Measurements from ENCODE around the gene TYW5.

The TYW5 gene

DNA sequence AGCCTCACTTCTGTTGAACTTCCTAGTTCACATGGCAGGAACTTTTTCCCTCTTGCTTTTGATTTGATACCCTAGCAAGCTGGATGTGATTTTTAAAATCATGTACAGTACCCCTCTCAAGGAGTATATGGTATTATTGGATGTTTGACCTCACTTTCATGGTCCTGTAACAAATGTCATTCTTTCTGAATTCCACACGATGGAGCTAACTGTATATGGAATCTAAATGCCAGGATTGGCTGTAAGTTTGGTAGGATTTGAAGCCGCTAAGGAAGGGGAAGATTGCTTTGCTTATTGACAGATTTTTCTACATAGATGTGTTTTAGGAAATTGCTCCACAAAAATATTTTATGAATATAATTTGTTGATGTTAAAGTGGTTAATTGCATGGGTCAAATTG lies 18.4 kb upstream of the TYW5 start:
- DNase-seq (ENCODE audit: low spot score), result peak; percentile 43

DNA sequence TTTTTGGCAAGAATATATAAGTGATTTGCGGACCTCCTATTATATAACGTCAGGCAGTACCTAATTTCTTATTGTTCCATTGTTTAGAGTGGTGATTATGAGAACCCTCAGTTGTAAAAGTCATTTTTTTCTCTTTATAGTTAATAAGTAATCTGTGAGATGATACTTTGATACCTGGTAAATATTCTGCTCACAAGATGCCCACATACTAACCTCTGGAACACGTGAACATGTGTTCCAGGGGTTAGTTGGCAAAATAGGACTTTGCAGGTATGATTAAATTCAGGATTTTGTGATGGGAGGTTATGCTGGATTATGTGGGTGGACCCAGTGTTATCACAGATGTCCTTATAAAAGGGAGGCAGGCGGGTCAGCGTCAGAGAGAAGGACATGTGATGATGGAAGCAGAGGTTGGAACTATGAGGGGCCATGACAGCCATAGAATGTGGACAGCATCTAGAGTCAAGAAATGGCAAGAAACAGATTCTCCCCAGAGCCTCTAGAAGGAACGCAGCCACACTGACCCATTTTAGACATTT lies 16.9 kb upstream of the TYW5 start:
- no peak for DNase-seq (ENCODE audit: low spot score)

DNA sequence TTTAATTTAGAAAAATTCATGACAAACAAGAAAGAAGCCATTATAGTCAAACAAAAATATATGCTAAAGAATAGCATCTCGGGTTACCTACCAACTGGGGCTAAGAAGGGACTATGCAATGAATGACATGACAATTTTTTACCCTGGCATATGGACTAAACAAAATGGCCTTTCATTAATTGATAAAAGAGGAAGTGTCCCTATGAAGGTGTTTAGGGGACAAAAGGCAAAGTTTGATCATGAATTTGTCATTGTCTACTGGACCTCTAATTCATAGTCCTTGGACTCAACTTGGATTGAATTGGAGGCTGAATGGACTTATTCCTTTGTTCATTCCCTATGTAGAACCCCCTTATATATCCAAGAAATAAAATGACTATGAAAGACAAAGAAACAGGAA lies 12.8 kb upstream of the TYW5 start:
- no peak for DNase-seq (ENCODE audit: low spot score)

DNA sequence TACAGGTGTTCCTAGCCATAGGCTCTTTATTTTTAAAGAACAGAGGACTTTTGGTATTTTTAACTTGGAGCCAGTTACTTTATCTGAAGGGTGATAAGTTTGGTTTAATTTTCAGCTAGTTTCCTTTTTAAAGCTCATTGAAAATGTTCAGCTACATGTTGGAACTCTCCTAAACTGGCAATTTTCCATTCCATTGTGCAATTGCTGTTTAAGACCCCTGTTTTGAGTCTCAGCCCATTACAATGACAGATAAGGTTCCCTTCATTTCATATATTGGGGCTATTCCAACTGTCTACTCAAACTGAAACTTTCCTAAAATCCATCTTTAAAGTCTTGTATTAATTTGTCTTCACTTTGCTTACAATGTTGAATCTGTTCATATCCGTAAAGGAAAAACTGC lies 11.7 kb upstream of the TYW5 start:
- no peak for DNase-seq (ENCODE audit: low spot score)

DNA sequence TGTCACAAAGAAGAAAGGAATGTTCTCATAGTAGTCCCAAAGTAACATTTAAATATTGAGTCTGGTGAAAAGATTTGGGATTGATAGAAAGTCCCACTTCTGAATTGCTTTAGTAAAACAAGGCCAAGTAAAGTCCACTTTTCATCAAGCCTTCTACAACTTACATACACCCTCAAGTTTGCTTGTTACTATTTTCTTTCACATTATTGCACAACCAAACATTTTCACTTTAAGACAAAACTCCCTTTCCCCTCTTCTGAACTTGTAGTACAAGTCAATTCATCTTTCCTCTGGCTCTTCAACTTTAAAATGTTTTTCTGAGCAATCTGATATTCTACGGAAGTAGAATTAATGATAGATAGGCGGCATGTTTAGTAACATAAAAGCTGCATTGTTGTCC lies 11.1 kb upstream of the TYW5 start:
- DNase-seq (ENCODE audit: low spot score), result no peak

DNA sequence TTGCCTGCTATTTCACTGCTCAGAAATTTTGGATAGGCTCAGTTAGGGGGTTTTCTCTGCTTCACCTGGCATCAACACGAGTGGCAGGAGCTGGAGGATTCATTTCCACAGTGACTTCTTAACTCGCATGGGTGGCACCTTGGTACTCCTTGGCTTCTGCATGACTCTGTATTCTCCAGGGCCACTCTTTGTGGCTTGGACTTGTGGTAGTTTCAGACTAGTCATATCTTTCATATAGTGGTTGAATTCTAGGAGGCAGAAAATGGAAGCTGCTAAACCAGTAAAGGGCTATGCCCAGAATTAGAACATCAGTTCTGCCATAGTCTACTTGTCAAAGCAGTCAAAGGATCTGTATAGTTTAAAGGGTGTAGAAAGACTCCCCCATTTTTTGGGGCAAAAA lies 6.9 kb upstream of the TYW5 start:
- DNase-seq (ENCODE audit: low spot score), result no peak

DNA sequence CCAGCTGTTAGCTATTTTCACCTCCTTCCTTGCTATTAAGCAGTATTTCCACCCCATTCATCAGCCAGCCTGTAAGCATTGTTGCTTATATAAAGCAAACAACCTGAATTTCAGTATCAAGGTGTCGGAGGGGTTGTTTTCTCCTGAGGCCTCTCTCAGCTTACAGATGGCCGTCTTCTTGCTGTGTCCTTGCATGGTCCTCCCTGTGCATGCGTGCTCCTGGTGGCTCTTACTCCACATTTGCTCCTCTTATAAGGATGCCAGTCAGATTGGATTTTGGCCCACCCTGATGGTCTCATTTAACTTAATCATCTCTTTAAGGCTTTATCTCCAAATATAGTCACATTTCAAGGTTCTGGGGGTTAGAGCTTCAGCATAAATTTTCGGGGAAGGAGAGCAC lies 2.7 kb upstream of the TYW5 start:
- DNase-seq (ENCODE audit: low spot score), result no peak

DNA sequence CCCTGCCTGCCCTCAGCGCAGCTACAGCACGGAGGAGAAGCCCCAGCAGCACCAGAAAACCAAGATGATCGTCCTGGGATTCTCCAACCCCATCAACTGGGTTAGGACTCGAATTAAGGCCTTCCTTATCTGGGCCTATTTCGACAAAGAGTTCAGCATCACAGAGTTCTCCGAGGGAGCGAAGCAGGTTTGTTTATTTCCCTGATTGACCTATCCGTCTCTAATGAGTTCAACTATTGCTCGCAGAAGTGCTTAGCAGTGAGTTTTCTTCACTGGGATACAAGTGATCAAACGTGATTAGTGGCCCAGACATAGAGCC lies 730 bp upstream of the TYW5 start:
- DNase-seq (ENCODE audit: low spot score), result no peak

DNA sequence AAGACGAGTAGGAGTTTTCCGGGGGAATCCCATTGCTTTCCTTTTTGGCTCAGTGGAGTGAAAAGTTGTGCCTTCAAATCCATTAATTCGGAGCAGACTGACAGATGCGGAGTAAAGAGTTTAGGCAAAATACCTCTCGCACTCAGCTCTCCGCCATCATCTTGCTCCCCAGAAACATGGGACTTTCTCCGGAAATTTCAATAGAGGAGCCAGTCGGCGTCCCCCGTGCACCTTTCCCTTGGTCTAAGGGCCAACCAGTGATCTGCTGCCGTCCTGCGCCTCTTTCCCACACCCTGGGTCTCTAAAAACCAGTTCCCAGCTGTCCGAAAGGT lies 318 bp downstream of the TYW5 start:
- DNase-seq (ENCODE audit: low spot score), result peak; percentile 25

DNA sequence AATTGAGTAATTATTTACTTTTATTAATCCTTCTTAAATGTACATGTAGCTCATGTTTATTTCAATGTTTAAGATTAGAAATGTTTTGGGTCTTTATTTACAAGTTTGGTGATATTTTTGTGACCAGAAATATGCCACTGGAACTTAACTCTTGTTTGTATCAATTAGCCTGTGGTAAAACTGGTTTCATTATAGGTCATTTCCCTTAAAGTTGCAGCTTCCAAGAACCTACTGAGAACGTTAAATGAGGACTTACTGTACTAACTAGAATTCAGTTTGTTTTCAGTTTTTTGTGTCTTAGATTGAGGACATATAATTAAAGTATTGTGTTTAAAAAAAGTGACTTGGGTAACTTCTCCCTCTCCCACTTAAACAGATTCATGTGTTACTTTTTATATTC lies 4.3 kb downstream of the TYW5 start:
- DNase-seq (ENCODE audit: low spot score), result no peak

DNA sequence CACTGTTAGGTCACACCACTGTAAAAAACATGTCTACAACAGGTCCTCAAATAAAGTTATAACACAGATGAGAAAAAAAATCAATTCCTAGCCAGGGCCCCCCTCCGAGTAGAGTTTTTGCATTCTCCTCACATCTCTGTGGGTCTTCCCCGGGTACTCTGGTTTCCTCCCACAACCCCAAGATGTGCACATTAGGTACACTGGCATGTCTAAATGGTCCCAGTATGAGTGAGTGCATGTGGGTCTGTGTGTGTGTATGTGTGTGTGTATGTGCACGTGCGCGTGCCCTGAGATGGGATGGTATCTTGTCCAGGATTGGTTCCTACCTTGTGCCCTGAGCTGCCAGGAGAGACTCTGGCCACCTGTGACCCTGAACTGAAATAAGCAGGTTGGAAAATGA lies 4.9 kb downstream of the TYW5 start:
- no peak for DNase-seq (ENCODE audit: low spot score)

DNA sequence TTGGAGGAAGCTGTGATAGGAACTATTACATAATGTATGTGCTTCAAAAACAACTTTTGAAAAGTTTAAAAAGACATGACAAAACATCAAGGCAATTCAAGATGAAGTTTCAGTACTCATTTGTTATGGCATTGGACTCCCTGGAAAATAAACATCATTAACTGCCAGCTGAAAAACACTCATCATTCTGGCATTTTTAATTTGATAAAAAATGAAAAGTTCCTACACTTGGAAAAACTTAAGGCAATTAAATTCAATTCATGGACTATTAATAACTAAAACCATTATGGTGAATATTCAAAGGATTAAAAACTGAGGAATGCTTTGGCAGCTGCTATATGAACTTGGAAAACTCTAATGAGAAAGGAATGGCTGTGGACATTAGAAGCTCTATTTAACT lies 8.5 kb downstream of the TYW5 start:
- DNase-seq (ENCODE audit: low spot score), result no peak

DNA sequence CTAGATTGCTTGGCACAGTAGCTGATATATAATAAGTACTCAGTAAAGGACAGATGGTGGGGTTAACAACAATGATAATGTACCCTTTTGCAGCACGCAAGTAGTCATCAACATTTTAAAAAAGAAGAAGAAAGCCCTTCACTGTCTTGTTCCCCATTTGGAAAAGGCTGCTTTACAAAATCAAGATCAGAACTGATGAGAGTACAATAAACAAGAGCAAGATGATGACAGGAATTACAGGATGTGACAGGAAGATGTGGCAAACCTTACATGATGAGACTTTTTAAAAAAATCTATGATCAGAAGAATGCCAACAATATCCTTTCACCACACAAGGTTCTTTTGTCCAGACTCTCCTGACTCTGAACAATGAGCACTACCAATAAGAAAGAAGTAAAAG lies 9.1 kb downstream of the TYW5 start:
- DNase-seq (ENCODE audit: low spot score), result no peak

DNA sequence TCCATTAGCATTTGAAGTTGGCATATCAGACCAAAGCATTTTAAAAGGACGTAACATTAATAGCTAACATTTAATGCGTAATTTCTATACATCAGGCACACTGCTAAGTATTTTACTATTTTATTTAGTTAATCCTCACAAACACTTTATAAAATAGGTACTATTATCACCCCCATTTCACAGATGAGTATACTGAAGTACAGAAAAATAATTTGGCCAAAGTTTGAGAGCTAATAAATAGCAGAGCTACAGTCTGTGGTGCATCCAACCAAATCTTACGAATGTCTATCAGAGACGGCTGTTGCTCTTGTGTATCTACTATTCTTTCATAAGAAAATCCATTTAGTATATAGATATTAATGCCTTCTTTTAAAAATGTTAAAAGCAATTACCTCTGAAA lies 11.9 kb downstream of the TYW5 start:
- DNase-seq (ENCODE audit: low spot score), result no peak

DNA sequence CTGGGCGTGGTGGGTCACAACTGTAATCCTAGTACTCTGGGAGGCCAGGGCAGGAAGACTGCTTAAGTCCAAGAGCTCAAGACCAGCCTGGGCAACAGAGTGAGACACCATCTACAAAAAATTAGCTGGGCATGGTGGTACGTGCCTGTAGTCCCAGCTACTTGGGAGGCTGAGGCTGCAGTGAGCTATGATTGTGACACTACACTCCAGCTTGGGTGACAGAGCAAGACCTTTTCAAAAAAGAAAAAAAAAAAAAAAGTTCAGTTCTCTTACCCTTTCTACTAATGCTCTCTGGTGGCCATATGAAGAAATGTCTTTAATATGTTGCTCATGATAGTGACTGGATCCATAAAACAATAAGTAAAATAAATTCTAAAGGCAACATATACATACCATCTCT lies 14.9 kb downstream of the TYW5 start:
- DNase-seq (ENCODE audit: low spot score), result no peak

DNA sequence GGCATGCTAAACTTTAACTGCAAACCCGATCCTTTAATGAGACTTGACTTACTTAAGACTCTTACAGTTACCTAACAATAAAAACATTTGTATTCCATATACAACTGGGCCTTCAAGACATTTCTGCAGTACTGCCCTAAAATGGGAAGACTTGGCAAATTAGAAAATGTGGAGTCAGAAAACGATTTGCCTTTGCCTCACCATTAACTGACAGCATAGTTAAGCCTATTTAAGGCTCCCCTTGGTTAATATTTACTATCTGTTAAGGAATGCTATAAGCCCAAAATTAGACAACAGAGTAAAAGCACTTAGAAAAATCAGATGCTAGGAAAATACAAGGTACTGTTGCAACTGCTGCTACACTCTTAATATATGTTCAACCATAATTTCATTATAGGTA lies 18.7 kb downstream of the TYW5 start:
- DNase-seq (ENCODE audit: low spot score), result no peak

DNA sequence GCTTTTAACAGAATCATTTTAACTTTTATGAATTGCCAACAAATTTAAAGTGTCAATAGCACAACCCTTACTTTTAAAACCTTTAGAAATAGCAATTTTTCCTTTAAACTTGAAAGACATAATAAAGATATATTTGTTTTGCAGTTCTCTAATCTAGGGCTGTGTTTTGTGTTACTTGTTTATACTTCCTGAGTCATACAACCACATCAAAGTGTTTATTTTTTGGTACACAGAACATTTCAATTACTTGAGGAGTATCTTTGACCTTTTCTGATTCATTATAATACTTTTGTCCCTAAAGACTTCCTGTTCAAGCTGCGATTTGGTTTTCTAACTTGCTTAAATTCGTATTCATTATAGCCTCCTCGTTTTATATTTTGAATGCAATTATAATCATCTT lies 21.8 kb downstream of the TYW5 start:
- DNase-seq (ENCODE audit: low spot score), result no peak

DNA sequence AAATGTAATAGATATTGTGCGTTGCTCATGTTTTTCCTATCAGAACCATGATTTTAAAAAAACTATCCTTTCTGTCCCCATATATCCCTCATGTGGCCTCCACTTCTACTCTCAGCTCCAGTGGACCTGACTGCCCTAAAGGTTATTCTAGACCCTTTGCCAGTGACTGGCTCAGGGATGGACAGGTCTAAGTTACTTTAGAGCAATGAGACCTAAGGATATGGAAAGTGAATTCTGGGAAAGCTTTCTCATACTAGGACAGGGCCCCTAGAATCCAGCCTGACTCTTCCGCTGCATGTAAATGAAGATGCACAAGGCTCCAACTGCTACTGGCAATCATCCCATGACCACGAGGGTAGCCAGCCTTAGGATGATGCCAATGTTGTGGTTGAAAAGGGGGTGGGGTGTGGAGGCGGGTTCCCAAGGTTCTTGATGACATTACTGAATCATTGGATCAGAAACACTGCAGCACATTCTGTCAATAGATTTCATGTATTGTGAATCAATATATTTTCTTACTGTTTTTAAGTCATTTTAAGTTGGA lies 22.9 kb downstream of the TYW5 start:
- DNase-seq (ENCODE audit: low spot score), result peak; percentile 95

DNA sequence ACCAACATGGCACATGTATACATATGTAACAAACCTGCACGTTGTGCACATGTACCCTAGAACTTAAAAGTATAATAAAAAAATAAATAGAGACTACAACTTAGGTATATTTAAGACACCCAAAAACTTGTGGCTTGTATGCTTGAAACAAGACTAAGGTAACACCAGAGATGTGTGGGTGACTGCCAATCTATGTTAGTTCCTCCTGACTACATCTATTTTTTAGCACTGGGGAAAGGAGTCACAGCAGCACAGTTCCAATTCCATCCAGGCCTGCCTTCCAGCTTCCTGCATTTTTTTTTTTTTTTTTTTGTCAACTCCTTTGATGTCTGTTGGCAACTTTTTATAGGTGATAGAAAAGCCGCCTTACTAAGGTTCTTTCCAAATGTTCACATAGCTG lies 26.0 kb downstream of the TYW5 start:
- DNase-seq (ENCODE audit: low spot score), result peak; percentile 47

DNA sequence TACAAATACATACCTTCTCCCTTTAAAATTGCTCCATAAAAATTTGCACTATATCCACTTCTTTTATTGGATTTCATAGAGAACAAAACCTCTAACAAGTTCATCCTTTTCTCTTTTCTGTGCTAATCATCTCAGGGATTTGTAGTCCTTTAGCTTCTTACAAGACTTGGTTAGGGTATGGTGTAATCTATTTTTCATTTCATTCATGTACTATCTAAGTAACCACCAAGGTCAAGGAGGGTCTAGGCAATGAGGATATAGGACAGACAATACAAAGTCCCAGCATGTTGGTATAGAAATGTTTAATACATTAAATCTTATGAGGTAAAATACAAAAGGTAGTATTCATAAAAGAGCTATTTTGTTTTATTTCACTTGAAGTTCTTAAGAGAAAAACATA lies 26.7 kb downstream of the TYW5 start:
- DNase-seq (ENCODE audit: low spot score), result no peak

DNA sequence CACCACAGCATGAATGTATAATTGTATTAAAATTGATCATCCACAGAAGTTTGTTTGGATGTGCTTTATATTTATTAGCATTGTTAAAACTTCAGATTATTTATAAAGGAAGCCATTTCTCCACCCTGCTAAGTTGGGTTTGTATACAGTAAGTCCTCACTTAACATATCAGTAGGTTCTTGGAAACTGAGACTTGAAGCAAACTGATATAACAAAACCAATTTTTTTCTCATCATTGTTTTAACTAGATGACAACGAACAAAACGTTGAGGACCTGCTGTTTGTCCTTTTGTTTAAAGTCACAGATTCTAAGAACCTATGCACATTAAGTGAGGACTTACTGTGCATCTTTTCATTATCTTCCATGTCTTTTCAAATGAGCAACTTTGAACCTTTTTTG lies 27.1 kb downstream of the TYW5 start:
- DNase-seq (ENCODE audit: low spot score), result no peak

DNA sequence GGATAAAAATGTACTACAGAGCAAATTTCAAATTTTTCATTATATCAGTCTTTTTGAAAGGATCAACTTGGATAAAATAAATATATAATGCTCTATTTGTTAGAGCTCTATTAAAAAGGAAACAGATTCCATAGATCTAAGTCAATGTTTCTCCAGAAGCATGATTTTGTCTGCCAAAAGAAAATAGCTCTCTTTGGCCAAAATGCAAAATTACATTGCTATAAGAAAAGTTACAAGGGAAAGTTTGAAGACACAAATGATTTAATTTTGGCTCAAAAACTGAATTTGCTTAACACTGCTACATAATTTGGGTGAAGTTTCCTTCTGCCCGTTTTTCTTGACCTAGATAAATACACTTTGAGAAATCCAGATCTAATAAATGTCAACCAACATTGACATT lies 28.5 kb downstream of the TYW5 start:
- no peak for DNase-seq (ENCODE audit: low spot score)

DNA sequence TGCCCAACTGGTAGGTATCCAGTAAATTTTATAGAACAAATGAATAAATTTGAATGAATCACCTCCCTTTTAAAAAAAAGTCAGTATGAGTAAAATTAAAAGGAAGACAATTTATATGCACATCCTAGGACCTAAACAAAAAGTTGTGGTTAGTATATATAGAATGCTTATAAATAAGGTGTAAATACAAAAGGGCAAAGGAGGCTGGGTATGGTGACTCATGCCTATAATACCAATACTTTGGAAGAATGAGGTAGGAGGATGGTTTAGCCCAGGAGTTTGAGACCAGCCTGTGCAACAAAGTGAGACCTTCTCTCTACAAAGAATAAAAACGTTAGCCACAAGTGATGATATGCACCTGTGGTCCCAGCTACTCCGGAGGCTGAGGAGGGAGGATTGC lies 31.4 kb downstream of the TYW5 start:
- DNase-seq (ENCODE audit: low spot score), result no peak

DNA sequence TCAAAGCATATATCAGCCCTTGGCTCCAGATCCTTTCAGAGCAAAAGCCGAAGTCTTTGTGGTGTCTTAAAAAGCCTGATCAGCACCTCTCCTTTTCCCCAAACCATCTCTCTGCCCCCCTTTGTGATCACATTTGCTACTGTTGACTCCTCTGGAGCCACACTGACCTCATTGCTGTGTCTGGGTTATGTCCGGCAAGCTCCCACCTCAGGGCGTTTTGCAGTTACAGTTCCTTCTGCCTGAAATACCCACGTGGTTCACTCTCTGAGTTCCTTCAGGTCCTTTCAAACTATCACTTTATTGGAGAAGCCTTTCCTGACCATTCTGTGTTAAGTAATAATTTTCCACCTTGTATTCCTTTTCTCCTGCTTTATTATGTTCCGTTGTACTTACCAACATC lies 32.4 kb downstream of the TYW5 start:
- DNase-seq (ENCODE audit: low spot score), result no peak

DNA sequence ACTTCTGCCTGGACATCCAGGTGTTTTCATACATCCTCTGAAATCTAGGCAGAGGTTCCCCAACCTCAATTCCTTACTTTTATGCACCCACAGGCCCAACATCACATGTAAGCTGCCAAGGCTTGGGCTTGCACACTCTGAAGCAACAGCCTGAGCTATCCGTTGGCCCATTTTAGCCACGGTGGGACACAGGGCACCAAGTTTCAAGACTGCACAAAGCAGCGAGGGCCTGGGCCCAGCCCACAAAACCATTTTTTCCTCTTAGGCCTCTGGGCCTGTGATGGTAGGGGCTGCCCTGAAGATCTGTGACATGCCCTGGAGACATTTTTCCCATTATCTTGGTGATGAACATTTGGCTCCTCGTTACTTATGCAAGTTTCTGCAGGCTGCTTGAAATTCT lies 38.3 kb downstream of the TYW5 start:
- no peak for DNase-seq (ENCODE audit: low spot score)

Data from putamen (tissue), 1 donor.